C4-2B (cell line): Measurements from ENCODE around the gene S1PR2.

ENCODE experiments used
- H3K27ac ChIP-seq: fragments of 450-650 bp; 2 replicates; pipeline ENCODE4 v1.5.1; 2017
- ZFX ChIP-seq: fragments of 450-650 bp; IDR thresholded peaks from 2 replicates; pipeline ENCODE4 v1.6.1; 2017
- TF ChIP-seq, protein P1 (sequence below): fragments of 450-650 bp; conservative IDR thresholded peaks from 2 replicates; pipeline ENCODE4 v1.5.1; 2017; ENCODE audit warnings: mild to moderate bottlenecking

S1PR2 gene, protein sequence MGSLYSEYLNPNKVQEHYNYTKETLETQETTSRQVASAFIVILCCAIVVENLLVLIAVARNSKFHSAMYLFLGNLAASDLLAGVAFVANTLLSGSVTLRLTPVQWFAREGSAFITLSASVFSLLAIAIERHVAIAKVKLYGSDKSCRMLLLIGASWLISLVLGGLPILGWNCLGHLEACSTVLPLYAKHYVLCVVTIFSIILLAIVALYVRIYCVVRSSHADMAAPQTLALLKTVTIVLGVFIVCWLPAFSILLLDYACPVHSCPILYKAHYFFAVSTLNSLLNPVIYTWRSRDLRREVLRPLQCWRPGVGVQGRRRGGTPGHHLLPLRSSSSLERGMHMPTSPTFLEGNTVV

DNA sequence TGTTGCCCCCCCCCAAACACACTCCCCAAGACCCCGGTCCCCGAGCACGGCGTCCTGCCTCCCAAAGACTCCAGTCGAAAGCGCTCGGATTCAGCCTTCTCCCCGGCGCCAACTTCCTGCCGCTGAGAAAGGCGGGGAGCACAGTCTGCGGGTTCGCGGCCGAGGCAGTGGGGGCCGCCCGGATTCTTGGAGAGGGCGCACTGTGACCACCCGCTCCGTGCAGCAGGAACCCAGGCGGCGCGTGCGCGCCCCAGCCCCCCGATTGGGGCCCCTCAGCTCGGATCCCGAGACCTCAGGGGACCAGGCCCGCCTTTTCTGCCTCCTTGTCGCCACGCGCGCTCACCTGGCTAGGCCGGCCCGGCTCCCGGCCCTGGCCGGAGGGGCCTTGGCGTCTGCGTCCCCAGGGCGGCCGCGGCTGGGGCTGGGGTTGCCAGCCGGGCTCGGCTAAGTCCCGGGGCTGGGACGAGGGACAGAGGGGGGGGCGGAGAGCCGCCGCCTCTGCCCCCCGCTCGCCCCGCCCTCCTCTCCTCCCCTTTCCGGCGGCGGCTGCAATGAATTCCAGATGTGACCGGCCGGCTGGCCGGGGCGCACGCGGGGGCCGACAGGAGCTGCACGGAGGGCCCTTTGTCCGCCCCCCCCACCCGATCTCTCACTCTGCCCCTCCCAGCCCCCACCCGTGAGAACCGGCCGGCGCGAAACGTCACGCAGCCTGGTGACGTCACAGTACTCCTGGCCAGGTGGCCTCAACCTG, at the start of gene S1PR2:
Gene S1PR2 (minus strand): TSS at position 471 of the 751 bp plus-strand sequence. CDS start 6,426 bp downstream, outside the sequence.
- peak within 1 kb of the TSS; percentile 56 for H3K27ac ChIP-seq

DNA sequence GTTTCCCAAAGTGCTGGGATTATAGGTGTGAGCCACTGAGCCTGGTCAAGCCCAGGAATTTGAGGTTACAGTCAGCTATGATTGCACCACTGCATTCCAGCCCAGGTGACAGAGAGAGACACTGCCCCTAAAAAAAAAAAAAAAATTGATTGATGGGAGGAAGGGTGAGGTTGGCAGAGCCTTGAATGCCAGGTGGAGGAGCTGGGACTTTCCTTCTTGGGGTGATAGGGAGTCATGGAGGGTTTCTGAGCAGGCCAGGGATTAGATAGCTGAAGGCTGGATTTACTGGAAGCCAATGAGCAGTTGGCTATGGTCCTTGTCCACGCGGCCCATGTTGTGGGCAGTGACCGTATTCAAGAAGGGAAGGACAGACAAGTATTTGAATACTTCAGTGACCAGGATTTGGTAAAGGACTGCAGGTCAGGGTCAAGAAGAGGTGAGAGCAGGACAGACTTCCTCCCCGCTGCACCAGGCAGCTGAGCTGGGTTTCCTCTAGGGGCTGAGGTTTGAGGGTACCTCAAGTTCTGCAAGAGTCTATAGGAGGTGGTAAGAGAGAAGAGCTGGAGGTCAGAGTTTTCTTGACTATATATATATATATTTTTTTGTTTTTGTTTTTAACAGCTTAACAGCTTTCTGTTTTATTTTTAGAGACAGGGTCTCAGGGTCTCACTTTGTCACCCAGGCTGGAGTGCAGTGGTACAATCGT, 48.8 kb upstream of the S1PR2 start:
- no peak for TF ChIP-seq ZFX
- TF ChIP-seq, protein P1, sequence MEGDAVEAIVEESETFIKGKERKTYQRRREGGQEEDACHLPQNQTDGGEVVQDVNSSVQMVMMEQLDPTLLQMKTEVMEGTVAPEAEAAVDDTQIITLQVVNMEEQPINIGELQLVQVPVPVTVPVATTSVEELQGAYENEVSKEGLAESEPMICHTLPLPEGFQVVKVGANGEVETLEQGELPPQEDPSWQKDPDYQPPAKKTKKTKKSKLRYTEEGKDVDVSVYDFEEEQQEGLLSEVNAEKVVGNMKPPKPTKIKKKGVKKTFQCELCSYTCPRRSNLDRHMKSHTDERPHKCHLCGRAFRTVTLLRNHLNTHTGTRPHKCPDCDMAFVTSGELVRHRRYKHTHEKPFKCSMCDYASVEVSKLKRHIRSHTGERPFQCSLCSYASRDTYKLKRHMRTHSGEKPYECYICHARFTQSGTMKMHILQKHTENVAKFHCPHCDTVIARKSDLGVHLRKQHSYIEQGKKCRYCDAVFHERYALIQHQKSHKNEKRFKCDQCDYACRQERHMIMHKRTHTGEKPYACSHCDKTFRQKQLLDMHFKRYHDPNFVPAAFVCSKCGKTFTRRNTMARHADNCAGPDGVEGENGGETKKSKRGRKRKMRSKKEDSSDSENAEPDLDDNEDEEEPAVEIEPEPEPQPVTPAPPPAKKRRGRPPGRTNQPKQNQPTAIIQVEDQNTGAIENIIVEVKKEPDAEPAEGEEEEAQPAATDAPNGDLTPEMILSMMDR, result no peak
- no peak overlapping the region for H3K27ac ChIP-seq

More for the DNA sequence above, at the start of gene S1PR2:
- TF ChIP-seq ZFX, result peak; percentile 51; the same call in 1 of the 2 replicates
- TF ChIP-seq, protein P1, result no peak

DNA sequence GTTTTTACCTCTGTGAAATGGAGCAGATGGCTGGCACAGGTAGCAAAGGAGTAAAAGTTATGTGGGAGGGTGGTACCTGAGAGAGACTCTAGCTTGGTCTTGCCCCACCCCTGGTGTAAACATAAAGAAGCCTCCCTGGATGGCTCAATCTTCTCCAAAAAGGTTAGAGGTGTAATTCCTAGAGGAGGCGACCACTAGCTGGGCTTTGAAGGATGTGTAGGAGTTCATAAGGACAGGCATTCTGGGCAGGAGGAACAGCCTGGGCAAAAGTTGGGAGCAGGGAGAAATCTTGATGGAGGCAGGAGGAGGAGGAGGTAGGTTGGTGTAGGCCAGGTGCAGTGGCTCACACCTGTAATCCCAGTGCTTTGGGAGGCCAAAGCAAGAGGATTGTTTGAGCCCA, 47.8 kb upstream of the S1PR2 start:
- H3K27ac ChIP-seq, result no peak overlapping the region
- TF ChIP-seq, protein P1, result no peak
- TF ChIP-seq ZFX, result no peak

DNA sequence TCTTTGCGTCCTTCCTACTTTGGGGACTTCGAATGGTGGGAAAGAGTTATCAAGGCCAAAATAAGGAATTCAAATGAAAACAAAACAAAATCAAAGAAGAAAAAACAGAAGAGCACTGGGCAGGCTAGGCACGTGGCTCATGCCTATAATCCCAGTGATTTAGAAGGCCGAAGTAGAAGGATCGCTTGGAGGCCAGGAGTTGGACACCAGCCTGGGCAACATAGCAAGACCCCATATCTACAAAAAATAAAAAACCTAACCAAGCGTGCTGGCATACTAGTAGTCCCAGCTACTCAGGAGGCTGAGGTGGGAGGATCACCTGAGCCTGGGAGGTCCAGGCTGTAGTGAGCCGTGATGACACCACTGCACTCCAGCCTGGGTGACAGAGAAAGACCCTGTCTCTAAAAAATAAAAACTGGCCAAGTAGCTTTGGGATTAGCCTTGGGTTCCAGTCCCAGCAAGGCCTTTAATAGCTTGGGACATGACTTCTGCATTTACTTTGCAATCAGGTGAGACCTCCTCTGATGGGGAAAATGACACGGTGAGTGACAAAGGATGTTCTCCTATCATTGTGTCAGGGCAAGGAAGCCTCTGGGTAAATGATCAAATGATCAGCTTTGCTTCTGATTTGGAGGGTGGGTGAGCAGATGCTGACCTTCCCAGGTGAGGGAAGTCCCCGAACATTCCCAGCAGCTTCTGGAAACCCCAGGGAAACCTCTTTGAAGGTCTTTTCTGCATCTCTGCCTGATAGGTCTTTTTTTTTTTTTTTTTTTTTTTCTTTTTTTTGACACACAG, 46.9 kb upstream of the S1PR2 start:
- no peak for TF ChIP-seq ZFX
- H3K27ac ChIP-seq, result no peak overlapping the region

DNA sequence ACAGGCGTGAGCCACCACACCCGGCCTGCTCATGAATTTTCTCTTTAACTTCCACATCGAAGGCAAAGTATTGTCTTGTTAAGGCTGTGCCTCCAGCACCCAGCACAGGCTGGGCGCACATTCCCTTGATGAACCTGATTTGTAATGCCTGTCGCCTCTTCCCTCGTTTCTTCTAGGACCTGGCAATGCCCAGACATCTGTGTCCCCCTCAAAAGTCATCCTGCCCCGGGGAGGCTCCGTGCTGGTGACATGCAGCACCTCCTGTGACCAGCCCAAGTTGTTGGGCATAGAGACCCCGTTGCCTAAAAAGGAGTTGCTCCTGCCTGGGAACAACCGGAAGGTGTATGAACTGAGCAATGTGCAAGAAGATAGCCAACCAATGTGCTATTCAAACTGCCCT, 43.5 kb upstream of the S1PR2 start:
- H3K27ac ChIP-seq, result no peak overlapping the region
- TF ChIP-seq, protein P1, result no peak
- no peak for TF ChIP-seq ZFX

DNA sequence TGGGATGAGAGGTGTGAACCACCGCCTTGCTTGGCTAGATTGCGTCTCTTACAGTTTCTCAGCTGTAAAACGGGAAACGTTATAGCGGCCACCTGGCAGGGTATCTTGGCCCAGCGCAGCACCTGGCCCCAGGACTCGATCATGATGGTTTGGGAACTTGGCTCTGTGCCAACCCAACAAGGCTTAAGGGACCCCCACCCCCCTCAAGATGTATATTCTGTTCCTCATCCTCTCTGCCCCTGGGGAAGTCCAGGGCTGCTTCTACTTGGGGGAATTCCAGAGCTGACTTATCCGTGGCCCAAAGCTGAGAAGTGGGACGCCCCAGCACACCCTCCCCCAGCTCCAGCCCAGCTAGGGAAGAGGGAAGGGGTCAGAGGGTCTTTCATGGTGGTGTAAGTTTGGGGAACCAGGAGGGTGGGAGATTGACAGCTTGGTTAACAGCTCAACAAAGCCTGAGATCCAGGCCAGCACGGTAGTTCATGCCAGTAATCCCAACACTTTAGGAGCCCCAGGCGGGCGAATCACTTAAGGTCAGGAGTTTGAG, 40.5 kb upstream of the S1PR2 start:
- H3K27ac ChIP-seq, result peak overlapping the region; percentile 73
- no peak for TF ChIP-seq ZFX

DNA sequence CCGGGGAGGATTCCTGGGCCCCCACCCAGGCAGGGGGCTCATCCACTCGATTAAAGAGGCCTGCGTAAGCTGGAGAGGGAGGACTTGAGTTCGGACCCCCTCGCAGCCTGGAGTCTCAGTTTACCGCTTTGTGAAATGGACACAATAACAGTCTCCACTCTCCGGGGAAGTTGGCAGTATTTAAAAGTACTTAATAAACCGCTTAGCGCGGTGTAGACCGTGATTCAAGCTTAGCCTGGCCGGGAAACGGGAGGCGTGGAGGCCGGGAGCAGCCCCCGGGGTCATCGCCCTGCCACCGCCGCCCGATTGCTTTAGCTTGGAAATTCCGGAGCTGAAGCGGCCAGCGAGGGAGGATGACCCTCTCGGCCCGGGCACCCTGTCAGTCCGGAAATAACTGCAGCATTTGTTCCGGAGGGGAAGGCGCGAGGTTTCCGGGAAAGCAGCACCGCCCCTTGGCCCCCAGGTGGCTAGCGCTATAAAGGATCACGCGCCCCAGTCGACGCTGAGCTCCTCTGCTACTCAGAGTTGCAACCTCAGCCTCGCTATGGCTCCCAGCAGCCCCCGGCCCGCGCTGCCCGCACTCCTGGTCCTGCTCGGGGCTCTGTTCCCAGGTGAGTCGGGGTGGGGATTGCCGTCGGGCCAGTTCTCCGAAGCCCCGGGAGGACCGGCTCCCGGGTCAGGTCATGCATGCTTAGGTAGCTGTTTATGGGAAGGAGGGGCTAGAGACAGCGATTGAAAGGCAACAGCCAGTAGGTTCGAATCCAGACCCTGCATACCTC, 39.7 kb upstream of the S1PR2 start, which contains the start of gene ICAM1:
Gene ICAM1 (plus strand): TSS at position 505 of the 779 bp plus-strand sequence. CDS start 40 bp downstream, at position 545.
- peak within 1 kb of the TSS; percentile 73 for H3K27ac ChIP-seq
- TF ChIP-seq ZFX, result no peak
- TF ChIP-seq, protein P1, result no peak
